BLaER1 treated with 17β-estradiol and CSF1 and Interleukin-3, amounts not matched to agents 10 nM and 100 nM (cell line): Measurements from ENCODE around the gene STK24.

Experiments used
- H3K27ac ChIP-seq, 11 experiments: shearing (Covaris generic); formaldehyde crosslinking; 2 replicates each; pipeline ENCODE4 v1.8.1; 2022
- H3K27me3 ChIP-seq, 11 experiments: shearing (Covaris generic); formaldehyde crosslinking; 2 replicates each; pipeline ENCODE4 v1.8.1; 2022
- H3K36me3 ChIP-seq, 11 experiments: shearing (Covaris generic); formaldehyde crosslinking; 2 replicates each; pipeline ENCODE4 v1.8.1; 2022
- H3K4me1 ChIP-seq, 10 experiments: shearing (Covaris generic); formaldehyde crosslinking; 2 replicates each; pipeline ENCODE4 v1.8.1; 2022
- H3K4me2 ChIP-seq, 11 experiments: shearing (Covaris generic); formaldehyde crosslinking; 2 replicates each; pipeline ENCODE4 v1.8.1; 2022
- H3K4me3 ChIP-seq, 10 experiments: shearing (Covaris generic); formaldehyde crosslinking; 2 replicates each; pipeline ENCODE4 v1.8.1; 2022
- H3K9ac ChIP-seq, 11 experiments: shearing (Covaris generic); formaldehyde crosslinking; 2 replicates each; pipeline ENCODE4 v1.8.1; 2022
- H3K9me3 ChIP-seq, 11 experiments: shearing (Covaris generic); formaldehyde crosslinking; replicated peaks in 1 of 11; 2 replicates each; pipeline ENCODE4 v1.8.1; 2022
- H4K20me1 ChIP-seq, 11 experiments: shearing (Covaris generic); formaldehyde crosslinking; 2 replicates each; pipeline ENCODE4 v1.8.1; 2022
- Cebpa-rat ChIP-seq, 11 experiments: shearing (Covaris generic); IDR thresholded peaks; 2 replicates each; pipeline ENCODE4 v1.8.1; 2022

Gene STK24

DNA sequence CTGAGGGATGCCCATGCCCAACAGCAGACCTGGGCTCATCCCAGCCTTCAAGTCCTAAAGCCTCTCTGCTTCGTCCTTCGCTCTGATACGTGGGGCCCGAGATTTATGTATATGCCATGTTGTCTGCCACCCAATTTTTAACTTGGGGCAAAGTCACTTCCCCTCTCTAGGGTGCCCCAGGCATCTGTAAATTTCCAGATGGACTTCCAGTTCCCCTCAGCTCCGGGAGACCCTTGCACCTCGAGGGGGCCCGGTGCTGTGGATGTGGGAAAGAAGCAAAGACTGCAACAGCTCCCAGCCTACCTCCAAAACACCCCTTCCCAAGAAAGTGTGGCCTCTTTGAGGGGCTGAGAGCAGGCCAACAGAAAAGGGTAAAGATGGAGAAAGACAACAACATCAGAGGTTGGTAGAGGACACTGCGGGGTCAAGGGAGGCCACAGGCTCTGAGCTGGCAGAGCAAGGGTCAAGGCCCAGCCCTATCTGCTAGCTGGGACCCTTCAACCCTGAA is 97.4 kb downstream of the STK24 start:
- peaks cover 93 to 100% (median 100%) of the 10 kb centered on the region in 11 experiments for H4K20me1 ChIP-seq
- H3K9ac ChIP-seq = no peak overlapping the region
- H3K4me1 ChIP-seq = peaks cover 55 to 97% (median 77%) of the 10 kb centered on the region in 10 experiments
- H3K27me3 ChIP-seq = no peaks in the 10 kb centered on the region
- no peak overlapping the region for H3K4me3 ChIP-seq
- H3K4me2 ChIP-seq = peak overlapping the region in 5 of 11 experiments; percentile 3 to 96 (median 87); a peak in 8 of 22 replicates
- no peak overlapping the region for H3K27ac ChIP-seq
- peaks cover 0 to 6% (median 4%) of the 10 kb centered on the region in 11 experiments; a peak in 7 of 22 replicates for H3K9me3 ChIP-seq
- no peak for TF ChIP-seq Cebpa-rat (IDR thresholded peaks at IDR 0.05)
- peaks cover 24 to 52% (median 39%) of the 10 kb centered on the region in 11 experiments for H3K36me3 ChIP-seq

- H3K27ac ChIP-seq = peak overlapping the region in 1 of 11 experiments; percentile 19; a peak in 1 of 22 replicates
- H3K9me3 ChIP-seq = peaks cover 3 to 16% (median 13%) of the 10 kb centered on the region in 11 experiments; a peak in 19 of 22 replicates
- H3K4me3 ChIP-seq = no peak overlapping the region
- no peaks in the 10 kb centered on the region for H3K27me3 ChIP-seq
- peaks cover 35 to 63% (median 50%) of the 10 kb centered on the region in 11 experiments for H3K36me3 ChIP-seq
- no peak for TF ChIP-seq Cebpa-rat (IDR thresholded peaks at IDR 0.05)
- H3K9ac ChIP-seq = no peak overlapping the region
- H4K20me1 ChIP-seq = peaks cover 82 to 100% (median 98%) of the 10 kb centered on the region in 11 experiments
- peak overlapping the region; percentile 73 to 96 (median 90) for H3K4me2 ChIP-seq
- peaks cover 44 to 86% (median 66%) of the 10 kb centered on the region in 10 experiments for H3K4me1 ChIP-seq
Observed at GRCh38 chr13:98478189-98479129, 98.4 kb downstream of the STK24 start.

DNA sequence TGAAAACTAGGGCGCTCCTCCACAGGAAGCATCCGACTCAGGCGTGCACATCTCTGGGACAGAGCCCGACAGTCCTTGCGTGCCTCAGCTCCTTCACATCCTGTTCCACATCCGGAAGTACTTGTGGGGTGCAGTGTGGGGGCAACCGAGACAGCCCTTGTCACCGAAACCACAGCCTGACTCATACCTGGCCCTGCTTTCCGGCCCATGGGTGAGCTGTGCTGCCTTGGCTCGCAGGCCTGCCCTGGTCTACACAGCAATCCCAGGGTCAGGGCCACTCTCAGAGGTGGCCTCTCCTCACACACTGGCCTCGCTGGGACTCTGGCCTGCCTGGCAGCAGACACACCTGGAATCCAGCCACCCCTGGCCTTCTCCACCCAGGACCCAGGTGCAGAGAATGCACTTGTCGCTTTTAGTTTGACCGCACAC is 100.4 kb downstream of the STK24 start:
- peak overlapping the region in 8 of 11 experiments; percentile 0 to 39 (median 31); a peak in 9 of 22 replicates for H3K9ac ChIP-seq

GRCh38 chr13:98476106-98476505 is 100.8 kb downstream of the STK24 start:
- Histone ChIP-seq H3K4me3 (peak overlapping the region in 2 of 10 experiments; percentile 42 to 49; a peak in 3 of 20 replicates), H3K27ac (peak overlapping the region in 5 of 11 experiments; percentile 21 to 57 (median 30); a peak in 7 of 22 replicates), H3K36me3 (peaks cover 48 to 73% (median 59%) of the 10 kb centered on the region in 11 experiments), H3K9me3 (peaks cover 3 to 19% (median 15%) of the 10 kb centered on the region in 11 experiments; a peak in 19 of 22 replicates), H3K4me2 (peak overlapping the region; percentile 73 to 96 (median 90)), H3K4me1 (peaks cover 31 to 63% (median 47%) of the 10 kb centered on the region in 10 experiments), H3K9ac (peak overlapping the region in 6 of 11 experiments; percentile 0 to 39 (median 22); a peak in 4 of 22 replicates), H3K27me3 (no peaks in the 10 kb centered on the region), H4K20me1 (peaks cover 63 to 97% (median 91%) of the 10 kb centered on the region in 11 experiments)
- TF ChIP-seq Cebpa-rat (IDR thresholded peaks at IDR 0.05) = no peak

More for the DNA sequence above, 100.4 kb downstream of the STK24 start:
- peaks cover 31 to 67% (median 49%) of the 10 kb centered on the region in 10 experiments for H3K4me1 ChIP-seq
- H3K36me3 ChIP-seq = peaks cover 48 to 73% (median 59%) of the 10 kb centered on the region in 11 experiments
- peak overlapping the region in 2 of 10 experiments; percentile 42 to 49; a peak in 4 of 20 replicates for H3K4me3 ChIP-seq
- H3K27ac ChIP-seq = peak overlapping the region in 7 of 11 experiments; percentile 10 to 57 (median 29); a peak in 9 of 22 replicates
- no peaks in the 10 kb centered on the region for H3K27me3 ChIP-seq
- H3K9me3 ChIP-seq = peaks cover 3 to 19% (median 15%) of the 10 kb centered on the region in 11 experiments; a peak in 19 of 22 replicates
- H4K20me1 ChIP-seq = peaks cover 63 to 97% (median 91%) of the 10 kb centered on the region in 11 experiments
- H3K4me2 ChIP-seq = peak overlapping the region; percentile 73 to 96 (median 90)
- TF ChIP-seq Cebpa-rat (IDR thresholded peaks at IDR 0.05) = no peak

- peak overlapping the region in 3 of 11 experiments; percentile 8 to 30 (median 19); a peak in 1 of 22 replicates for H3K27ac ChIP-seq
- no peak overlapping the region; a peak in 2 of 22 replicates for H3K9ac ChIP-seq
- H3K36me3 ChIP-seq = peaks cover 48 to 73% (median 59%) of the 10 kb centered on the region in 11 experiments
- H4K20me1 ChIP-seq = peaks cover 63 to 97% (median 91%) of the 10 kb centered on the region in 11 experiments
- peak overlapping the region in 5 of 11 experiments; percentile 28 to 96 (median 90); a peak in 10 of 22 replicates for H3K4me2 ChIP-seq
- H3K27me3 ChIP-seq = no peaks in the 10 kb centered on the region
- peaks cover 3 to 19% (median 15%) of the 10 kb centered on the region in 11 experiments; a peak in 19 of 22 replicates for H3K9me3 ChIP-seq
- TF ChIP-seq Cebpa-rat (IDR thresholded peaks at IDR 0.05) = no peak
- peaks cover 31 to 57% (median 45%) of the 10 kb centered on the region in 10 experiments for H3K4me1 ChIP-seq
- H3K4me3 ChIP-seq = no peak overlapping the region
Observed at GRCh38 chr13:98475522-98475921, 101.4 kb downstream of the STK24 start.

DNA sequence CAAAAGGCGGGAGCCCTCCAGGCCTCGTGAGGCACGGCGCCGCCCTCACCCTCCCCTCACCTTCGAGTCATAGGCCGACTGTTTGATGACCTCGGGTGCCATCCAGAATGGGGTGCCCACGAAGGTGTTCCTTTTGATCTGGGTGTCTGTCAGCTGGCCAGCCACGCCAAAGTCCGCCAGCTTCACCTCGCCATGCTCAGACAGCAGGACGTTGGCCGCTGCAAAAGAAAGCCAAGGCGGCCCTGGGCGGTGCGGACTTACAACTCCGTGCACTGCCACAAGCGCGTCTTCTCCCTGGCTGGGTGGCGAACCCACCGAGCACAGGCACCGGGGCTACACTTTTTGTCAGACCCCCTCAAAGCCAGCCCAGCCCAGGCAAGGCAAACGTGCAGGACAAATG is 102.1 kb downstream of the STK24 start:
- Histone ChIP-seq H3K27ac (no peak overlapping the region), H4K20me1 (peaks cover 62 to 97% (median 91%) of the 10 kb centered on the region in 11 experiments), H3K4me3 (no peak overlapping the region), H3K4me1 (peaks cover 31 to 53% (median 43%) of the 10 kb centered on the region in 10 experiments), H3K27me3 (no peaks in the 10 kb centered on the region), H3K9ac (no peak overlapping the region), H3K4me2 (no peak overlapping the region), H3K36me3 (peaks cover 56 to 76% (median 64%) of the 10 kb centered on the region in 11 experiments), H3K9me3 (peaks cover 3 to 19% (median 15%) of the 10 kb centered on the region in 11 experiments; a peak in 19 of 22 replicates)
- no peak for TF ChIP-seq Cebpa-rat (IDR thresholded peaks at IDR 0.05)

- Histone ChIP-seq H3K4me3 (no peak overlapping the region), H3K36me3 (peaks cover 61 to 76% (median 64%) of the 10 kb centered on the region in 11 experiments), H3K4me1 (peaks cover 31 to 48% (median 39%) of the 10 kb centered on the region in 10 experiments), H4K20me1 (peaks cover 62 to 97% (median 91%) of the 10 kb centered on the region in 11 experiments), H3K4me2 (no peak overlapping the region), H3K9me3 (peaks cover 3 to 19% (median 15%) of the 10 kb centered on the region in 11 experiments; a peak in 19 of 22 replicates), H3K9ac (no peak overlapping the region), H3K27ac (no peak overlapping the region), H3K27me3 (no peaks in the 10 kb centered on the region)
- TF ChIP-seq Cebpa-rat (IDR thresholded peaks at IDR 0.05) = no peak
Observed at GRCh38 chr13:98474292-98474691, 102.6 kb downstream of the STK24 start.

DNA sequence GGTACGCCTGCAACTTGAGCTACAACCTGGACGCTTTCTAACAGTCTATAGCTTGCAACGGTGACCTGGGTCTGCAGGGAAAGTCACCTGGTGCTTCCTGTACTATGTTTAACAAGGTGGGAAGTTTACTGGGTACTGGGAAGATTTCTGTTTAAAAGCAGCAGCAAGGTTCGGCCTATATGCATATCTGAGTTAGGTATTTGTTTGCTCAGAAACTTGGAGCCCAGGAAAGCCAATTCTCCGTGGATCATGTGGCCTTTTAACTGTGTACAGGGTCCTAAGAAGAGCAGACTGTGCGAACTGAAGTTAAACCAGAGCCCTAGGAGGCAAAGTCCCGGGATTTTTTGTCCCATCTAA is 103.1 kb downstream of the STK24 start:
- no peak overlapping the region for H3K4me2 ChIP-seq
- peaks cover 62 to 97% (median 91%) of the 10 kb centered on the region in 11 experiments for H4K20me1 ChIP-seq
- no peak for TF ChIP-seq Cebpa-rat (IDR thresholded peaks at IDR 0.05)
- H3K4me1 ChIP-seq = peaks cover 28 to 43% (median 33%) of the 10 kb centered on the region in 10 experiments
- H3K9me3 ChIP-seq = peaks cover 3 to 19% (median 15%) of the 10 kb centered on the region in 11 experiments; a peak in 19 of 22 replicates
- H3K36me3 ChIP-seq = peaks cover 66 to 77% (median 69%) of the 10 kb centered on the region in 11 experiments
- no peak overlapping the region for H3K27ac ChIP-seq
- no peaks in the 10 kb centered on the region for H3K27me3 ChIP-seq
- H3K9ac ChIP-seq = no peak overlapping the region
- H3K4me3 ChIP-seq = no peak overlapping the region
